C4-2B (cell line): ENCODE results near the gene IQCM.

Experiments used
- CTCF ChIP-seq: fragments of 450-650 bp; conservative IDR thresholded peaks from 2 replicates; pipeline ENCODE4 v1.5.1; 2017; ENCODE audit warnings: mild to moderate bottlenecking
- ZFX ChIP-seq: fragments of 450-650 bp; IDR thresholded peaks from 2 replicates; pipeline ENCODE4 v1.6.1; 2017

GRCh38 chr4:149785696-149786431, 29.8 kb downstream of the IQCM start:
- TF ChIP-seq CTCF (no peak), ZFX (no peak)
